GM12801 (cell line): ENCODE data around the gene NLK.

Experiments
- TF ChIP-seq, protein P1 (sequence below): IDR thresholded peaks from one replicate; pipeline ENCODE4 v1.5.1; 2011; ENCODE audit warnings: control low read depth; ENCODE audit not compliant: insufficient read length; ENCODE audit errors: extremely low read depth

Gene NLK

DNA sequence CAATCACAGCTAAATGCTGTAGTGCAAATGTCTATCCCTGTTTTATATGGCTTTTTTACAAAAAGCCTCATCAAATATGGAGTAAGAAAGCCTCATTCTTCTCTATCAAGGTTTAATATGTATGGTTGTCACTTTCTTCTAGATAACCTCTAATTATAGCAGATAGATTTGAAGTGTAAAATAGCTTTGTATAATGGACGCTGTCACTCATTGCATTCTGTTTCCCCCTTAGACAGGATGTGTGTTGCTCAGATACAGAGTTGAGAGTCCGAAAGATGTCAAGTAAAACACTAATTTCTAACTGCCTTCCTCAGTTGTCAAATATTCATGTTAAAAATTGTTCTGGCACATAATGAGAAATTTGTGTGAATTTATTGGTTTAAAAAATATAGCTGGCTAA is 88.0 kb downstream of the NLK start:
- TF ChIP-seq, protein P1, sequence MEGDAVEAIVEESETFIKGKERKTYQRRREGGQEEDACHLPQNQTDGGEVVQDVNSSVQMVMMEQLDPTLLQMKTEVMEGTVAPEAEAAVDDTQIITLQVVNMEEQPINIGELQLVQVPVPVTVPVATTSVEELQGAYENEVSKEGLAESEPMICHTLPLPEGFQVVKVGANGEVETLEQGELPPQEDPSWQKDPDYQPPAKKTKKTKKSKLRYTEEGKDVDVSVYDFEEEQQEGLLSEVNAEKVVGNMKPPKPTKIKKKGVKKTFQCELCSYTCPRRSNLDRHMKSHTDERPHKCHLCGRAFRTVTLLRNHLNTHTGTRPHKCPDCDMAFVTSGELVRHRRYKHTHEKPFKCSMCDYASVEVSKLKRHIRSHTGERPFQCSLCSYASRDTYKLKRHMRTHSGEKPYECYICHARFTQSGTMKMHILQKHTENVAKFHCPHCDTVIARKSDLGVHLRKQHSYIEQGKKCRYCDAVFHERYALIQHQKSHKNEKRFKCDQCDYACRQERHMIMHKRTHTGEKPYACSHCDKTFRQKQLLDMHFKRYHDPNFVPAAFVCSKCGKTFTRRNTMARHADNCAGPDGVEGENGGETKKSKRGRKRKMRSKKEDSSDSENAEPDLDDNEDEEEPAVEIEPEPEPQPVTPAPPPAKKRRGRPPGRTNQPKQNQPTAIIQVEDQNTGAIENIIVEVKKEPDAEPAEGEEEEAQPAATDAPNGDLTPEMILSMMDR: no peak

- TF ChIP-seq, protein P1: no peak
Measured at GRCh38 chr17:28131599-28131998, 89.1 kb downstream of the NLK start.

DNA sequence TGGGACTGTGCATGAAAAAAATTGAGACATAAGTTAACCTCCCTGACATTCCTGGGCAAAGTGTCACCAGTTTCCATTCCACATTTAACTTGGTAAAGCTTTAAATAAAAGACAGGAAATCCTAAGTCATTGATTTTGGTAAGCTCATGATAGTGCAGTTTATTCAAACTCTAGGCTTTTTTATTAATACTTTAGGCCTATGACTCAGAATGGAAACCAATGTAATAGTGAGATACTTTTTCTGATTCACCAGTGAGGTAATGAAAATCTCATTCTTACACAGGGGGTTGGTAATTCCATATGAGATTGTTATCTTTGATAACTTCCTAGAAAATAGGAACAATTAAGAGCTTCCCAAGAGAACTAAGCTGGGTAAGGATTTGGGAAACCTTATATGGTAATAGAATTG is 91.1 kb downstream of the NLK start:
- TF ChIP-seq, protein P1: no peak

- TF ChIP-seq, protein P1: no peak
Measured at GRCh38 chr17:28136923-28137322, 94.4 kb downstream of the NLK start.

- TF ChIP-seq, protein P1: no peak
Measured at GRCh38 chr17:28139822-28140221, 97.3 kb downstream of the NLK start.

DNA sequence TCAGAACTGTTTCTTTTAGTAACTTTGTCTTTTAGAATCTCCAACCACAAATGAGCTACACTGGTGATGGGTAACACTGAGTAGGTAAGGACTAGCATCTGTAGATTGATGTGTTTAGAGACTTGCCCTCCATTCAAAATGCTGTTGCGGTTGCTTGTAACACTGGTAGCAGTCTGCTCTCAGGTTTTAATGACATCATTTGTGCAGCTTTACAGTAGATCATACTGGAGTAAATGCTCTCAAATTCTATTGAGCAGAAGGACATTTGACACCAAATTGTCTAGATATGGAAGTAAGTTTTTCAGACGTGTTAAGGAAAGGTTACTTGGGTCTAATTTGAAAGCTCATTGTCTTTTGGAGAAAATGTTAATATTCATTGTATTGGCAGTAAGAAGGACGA is 98.8 kb downstream of the NLK start:
- TF ChIP-seq, protein P1: no peak

DNA sequence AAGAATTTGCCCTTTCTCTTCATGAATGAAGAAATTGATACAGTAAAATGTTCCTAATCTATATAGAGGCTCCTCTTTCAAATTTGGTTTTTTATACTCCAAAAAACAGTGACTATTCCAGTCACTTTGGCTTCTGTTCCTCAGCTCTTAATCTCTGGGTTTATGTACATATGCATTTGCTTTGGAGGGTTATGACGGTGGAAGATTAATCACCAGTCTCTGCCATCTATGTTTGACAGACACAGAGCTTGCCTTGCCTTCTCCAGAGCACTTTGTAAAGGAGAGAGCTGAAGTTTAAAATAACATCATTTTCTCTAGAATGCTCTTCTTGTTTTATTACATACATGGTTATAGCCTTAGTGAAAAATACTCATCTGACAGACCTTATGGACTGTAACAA is 99.3 kb downstream of the NLK start:
- TF ChIP-seq, protein P1: no peak

DNA sequence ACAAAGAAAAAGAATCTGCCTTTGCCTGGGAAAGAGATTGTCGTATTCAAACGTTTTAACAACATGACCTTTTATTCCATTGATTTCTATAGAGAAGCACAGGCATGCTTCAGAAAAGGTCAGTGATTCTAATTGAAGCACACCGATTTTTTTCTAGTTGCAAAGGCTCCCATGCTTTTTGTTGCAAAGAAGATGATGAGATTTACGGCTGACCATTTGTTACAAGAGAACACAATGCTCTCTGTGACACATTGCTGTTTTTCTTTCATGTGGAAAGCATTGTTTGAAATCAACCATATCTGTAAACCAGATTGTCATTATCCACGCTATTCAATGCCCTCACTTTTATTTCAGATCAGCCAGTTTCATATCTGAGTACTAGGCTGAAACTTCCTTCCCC is 99.8 kb downstream of the NLK start:
- TF ChIP-seq, protein P1: no peak
